Measurements from ENCODE around the gene LYSMD4. TPM values are rescaled to one million over a fixed set of nuclear protein-coding genes. Genes with fewer than 3 reads are reported as not detected.

LYSMD4 gene
- total RNA-seq, 1 donor from 2014 or later, result 10.6 TPM

DNA sequence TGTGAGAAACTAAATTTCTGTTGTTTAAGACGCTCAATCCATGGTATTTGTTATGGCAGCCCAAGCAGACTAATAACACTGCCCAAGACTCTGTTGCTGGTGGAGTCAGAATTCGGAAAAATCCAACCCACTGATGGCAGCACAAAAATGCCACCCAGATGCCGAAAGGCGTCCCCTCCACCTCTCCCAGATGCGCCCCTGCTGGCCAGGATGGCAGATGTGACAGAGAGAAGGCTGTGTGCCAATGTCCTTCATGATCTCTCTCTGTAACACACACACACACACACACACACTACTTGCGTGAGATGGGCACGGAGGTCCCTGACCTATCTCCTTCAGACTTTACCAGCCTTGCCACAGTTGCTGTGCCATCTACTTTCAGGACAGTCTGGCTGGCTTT, 10.9 kb upstream of the LYSMD4 start:
- no peak for ATAC-seq
- no peak for DNase-seq
- TF ChIP-seq, protein P1, sequence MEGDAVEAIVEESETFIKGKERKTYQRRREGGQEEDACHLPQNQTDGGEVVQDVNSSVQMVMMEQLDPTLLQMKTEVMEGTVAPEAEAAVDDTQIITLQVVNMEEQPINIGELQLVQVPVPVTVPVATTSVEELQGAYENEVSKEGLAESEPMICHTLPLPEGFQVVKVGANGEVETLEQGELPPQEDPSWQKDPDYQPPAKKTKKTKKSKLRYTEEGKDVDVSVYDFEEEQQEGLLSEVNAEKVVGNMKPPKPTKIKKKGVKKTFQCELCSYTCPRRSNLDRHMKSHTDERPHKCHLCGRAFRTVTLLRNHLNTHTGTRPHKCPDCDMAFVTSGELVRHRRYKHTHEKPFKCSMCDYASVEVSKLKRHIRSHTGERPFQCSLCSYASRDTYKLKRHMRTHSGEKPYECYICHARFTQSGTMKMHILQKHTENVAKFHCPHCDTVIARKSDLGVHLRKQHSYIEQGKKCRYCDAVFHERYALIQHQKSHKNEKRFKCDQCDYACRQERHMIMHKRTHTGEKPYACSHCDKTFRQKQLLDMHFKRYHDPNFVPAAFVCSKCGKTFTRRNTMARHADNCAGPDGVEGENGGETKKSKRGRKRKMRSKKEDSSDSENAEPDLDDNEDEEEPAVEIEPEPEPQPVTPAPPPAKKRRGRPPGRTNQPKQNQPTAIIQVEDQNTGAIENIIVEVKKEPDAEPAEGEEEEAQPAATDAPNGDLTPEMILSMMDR (IDR thresholded peaks at IDR 0.05), result no peak
- no peak overlapping the region for H3K27ac ChIP-seq
- intact Hi-C loops (cut with DNase I), result no loop called here
- H3K4me3 ChIP-seq, result no peak overlapping the region
- H3K9me3 ChIP-seq, result no peaks in the 10 kb centered on the region
- no peaks in the 10 kb centered on the region for H3K36me3 ChIP-seq
- no peaks in the 10 kb centered on the region for H3K4me1 ChIP-seq
- H3K27me3 ChIP-seq (ENCODE audit: low read depth), result no peaks in the 10 kb centered on the region

DNA sequence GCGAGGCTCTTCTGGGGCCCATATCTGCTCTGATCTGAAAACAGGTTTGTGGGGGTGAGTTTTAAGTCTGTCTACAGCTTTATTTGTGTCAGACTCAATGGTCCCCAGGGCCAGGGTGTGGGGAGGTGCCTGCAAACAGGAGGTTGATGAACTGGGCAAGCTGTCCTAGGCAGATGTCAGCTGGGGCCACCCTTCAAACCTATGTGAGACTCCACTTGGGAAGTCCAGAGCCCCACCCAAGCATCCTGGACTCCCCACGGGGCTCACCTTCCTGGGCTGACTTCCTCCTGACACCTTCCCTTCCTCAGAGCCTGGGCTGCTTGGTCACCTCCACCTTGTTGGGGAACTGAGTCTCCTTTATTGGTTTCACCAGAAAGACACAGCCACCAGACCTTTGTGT, 8.6 kb upstream of the LYSMD4 start:
- H3K27ac ChIP-seq, result no peak overlapping the region
- no peaks in the 10 kb centered on the region for H3K27me3 ChIP-seq (ENCODE audit: low read depth)
- no peaks in the 10 kb centered on the region for H3K36me3 ChIP-seq
- no peak for ATAC-seq
- intact Hi-C loops (cut with DNase I), result no loop called here
- no peaks in the 10 kb centered on the region for H3K9me3 ChIP-seq
- TF ChIP-seq, protein P1 (IDR thresholded peaks at IDR 0.05), result no peak
- H3K4me3 ChIP-seq, result no peak overlapping the region
- H3K4me1 ChIP-seq, result no peaks in the 10 kb centered on the region
- DNase-seq, result no peak

DNA sequence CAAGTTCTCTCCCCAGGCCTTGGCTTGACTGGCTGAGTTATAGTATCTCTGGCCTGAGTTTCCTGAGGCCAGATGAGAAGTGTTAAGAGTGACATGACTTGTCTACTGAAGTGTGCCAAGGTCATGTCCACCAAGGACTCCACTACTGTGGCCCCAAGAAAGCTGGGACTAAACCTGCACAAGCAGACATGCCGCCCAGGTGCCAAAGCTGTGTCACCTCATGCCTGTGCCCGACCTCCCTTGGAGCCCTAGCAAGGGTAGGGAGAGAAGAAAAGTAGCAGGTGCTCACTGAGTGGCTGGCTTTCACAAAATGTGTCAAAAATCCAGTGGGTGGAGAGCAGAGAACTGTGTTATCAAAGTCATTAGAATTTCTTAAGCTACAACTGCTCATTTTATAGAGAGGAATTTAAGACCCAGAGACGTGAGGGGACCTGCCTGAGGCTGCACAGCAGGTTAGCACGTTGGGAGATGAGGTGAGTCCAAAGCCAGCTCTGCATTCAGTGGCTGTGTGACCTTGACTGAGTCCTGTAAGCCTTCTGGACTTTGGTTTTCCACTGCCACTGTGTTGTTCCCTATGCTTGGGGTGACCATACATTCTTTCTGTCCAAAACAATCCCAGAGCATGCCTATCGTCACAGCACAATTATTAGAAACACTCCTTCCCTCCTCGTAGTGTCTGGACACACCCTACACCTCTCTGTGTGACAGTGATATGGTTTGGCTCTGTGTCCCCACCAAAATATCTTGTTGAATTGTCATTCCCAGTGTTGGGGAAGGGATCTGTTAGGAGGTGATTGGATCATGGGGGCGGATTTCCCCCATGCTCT, 5.0 kb upstream of the LYSMD4 start:
- no peak overlapping the region for H3K4me3 ChIP-seq
- TF ChIP-seq, protein P1 (IDR thresholded peaks at IDR 0.05), result no peak
- no peak for DNase-seq
- ATAC-seq, result no peak
- no peak overlapping the region for H3K27ac ChIP-seq
- no peaks in the 10 kb centered on the region for H3K27me3 ChIP-seq (ENCODE audit: low read depth)
- H3K36me3 ChIP-seq, result no peaks in the 10 kb centered on the region
- peaks cover 5% of the 10 kb centered on the region for H3K4me1 ChIP-seq
- intact Hi-C loops (cut with DNase I), result no loop called here
- no peaks in the 10 kb centered on the region for H3K9me3 ChIP-seq

DNA sequence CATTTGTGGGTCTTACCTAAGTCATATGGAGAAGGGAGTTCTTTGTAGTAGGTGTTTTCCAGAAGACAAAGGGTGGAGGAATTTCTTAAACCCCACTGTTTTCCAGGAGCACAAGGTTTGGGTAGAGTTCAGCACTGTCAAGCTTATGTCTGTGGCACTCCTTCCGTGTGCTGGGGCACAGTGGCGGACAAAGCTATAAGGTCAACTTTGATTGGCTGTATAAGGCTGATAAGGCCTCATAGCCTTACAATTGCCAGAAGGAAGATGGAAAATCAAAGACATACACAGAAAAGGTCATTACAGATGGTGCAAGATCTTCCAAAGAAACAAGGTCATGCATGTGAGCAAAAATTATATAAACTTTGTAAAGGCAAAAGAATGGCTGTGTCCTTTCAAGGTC, 3.5 kb upstream of the LYSMD4 start:
- Histone ChIP-seq H3K27me3 (ENCODE audit: low read depth) (no peaks in the 10 kb centered on the region), H3K4me3 (no peak overlapping the region), H3K9me3 (no peaks in the 10 kb centered on the region), H3K27ac (no peak overlapping the region), H3K4me1 (peaks cover 7% of the 10 kb centered on the region), H3K36me3 (no peaks in the 10 kb centered on the region)
- ATAC-seq (no peak), DNase-seq (no peak)
- TF ChIP-seq, protein P1 (IDR thresholded peaks at IDR 0.05), result no peak
- intact Hi-C loops (cut with DNase I), result no loop called here

DNA sequence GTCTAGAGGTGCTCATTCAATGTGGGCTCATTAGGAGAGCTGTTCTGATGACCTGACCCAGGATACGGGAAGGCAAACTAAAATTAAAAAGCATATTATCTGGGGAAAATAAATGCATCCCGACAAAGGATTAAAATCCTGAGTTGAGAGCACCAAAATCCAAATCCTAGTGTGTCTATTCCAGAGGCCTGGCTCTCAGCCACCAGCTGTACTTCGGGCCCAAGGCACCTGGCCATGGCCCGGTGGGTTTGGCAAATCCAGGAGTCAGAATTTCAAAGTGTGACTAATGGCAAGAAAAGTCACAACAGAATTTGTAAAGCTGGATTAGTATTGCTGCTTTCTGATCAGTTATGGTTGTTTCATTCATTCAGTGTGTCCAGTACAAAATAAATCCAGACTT, 2.6 kb upstream of the LYSMD4 start:
- intact Hi-C loops (cut with DNase I), result no loop called here
- Histone ChIP-seq H3K4me1 (peaks cover 15% of the 10 kb centered on the region), H3K4me3 (no peak overlapping the region), H3K9me3 (no peaks in the 10 kb centered on the region), H3K27ac (no peak overlapping the region), H3K36me3 (no peaks in the 10 kb centered on the region), H3K27me3 (ENCODE audit: low read depth) (no peaks in the 10 kb centered on the region)
- TF ChIP-seq, protein P1 (IDR thresholded peaks at IDR 0.05), result no peak
- ATAC-seq (no peak), DNase-seq (no peak)
